GM21576 (cell line): ENCODE results near the gene SFSWAP.
"Not testable (repeated sequence)": the region's sequence is repeated elsewhere in the genome, so short reads cannot be mapped to it uniquely, and the experiment has no call there.

Source experiments
- ATAC-seq: cut with Tn5 transposase; IDR thresholded peaks from one replicate; pipeline ENCODE4 v1.9.1; 2021; ENCODE audit warnings: mild to moderate bottlenecking, moderate library complexity; ENCODE audit not compliant: unreplicated experiment

Gene SFSWAP

DNA sequence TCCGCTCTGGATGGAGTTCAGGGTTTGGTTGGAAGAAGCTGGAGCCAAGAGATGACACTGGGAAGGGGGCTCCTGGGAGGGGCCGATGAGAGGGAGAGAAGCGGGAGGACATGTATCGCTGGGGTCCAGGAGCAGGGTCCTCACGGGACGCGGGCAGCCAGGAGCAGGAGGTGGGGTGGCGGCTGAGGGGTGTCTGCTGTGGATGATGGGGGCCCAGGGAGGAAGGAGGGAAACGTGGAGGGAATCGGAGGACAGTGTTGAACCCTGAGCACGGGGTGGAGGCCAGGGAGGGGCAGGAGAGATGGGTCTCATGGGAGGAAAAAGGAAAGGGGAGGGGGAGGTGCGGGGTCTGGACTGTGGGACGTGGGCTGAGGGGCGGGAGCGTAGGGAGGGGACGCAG lies 31.7 kb upstream of the SFSWAP start:
- not testable (repeated sequence) for ATAC-seq

DNA sequence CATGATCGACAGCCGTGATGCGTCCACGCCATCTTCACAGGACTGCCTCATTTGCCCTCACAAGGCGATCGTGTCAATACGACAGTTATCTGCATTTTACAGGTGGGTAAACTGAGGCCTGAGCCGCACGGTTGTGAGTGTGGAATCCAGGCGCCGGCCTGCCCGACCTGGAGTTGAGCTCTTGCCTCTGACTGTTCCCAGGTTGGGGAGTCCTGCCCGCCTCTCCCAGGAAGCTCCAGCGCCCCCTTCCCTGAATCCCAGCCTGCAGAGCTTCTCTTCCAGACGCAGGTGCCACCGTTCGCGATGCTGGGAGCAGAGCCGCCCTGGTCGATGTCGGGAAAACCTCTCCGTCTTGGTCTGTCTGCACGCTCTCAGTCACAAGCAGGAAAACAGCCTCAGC lies 31.1 kb upstream of the SFSWAP start:
- ATAC-seq, result not testable (repeated sequence)

DNA sequence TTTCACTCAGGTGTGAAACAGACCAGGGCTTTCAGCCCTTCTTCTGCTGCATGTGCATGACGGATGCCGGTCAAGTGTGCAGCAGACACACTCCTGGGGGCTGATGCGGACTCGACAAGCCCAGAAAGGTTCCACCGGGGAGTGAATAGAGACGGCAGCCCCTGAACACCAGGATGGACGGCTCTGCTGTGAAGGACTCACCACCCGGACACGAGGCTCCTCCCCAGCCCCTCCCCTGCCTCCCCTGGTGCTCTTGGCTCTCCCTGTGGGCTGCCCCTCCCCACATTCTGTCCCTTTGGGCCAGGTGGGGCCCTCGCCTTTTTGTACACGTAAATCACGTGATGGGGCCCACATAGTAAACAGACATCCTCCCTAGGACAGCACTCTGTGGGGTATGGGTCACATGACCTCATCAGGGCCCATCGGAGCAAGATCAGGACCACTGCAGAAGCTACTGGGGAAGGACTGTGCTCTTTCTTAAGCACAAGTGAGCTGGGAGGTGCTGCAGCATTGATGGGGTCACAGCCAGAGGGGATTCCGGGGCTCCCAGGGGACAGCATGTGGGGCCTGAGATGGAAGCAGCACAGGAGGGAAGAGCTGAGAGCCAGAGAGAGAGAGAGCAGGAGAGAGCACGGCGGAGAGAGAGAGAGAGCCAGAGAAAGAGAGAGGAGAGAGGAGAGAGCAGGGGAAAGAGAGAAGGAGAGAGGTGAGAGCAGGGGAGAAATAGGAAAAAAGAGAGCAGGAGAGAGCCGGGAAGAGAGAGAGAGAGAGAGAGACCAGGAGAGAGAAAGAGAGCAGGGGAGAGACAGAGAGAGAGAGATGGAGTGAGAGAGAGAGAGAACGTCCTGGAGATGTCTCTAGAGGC lies 30.3 kb upstream of the SFSWAP start:
- not testable (repeated sequence) for ATAC-seq

DNA sequence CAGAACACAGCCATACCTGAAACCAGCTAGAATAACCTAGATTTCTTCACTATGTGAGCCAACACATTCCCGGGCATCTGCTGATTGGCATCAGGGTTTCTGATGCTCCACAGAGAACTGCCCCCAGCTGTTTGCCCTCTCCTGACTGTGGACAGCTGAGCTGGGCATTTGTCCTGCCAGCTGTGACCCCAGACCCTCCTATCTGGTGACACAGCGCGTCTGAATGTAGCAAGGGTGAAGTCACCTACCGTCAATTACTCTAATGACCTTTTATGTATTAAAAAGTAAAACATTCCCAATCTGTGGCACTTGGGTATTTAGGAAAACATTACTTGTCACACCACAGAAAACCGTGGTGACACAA lies 29.7 kb upstream of the SFSWAP start:
- ATAC-seq, result no peak

DNA sequence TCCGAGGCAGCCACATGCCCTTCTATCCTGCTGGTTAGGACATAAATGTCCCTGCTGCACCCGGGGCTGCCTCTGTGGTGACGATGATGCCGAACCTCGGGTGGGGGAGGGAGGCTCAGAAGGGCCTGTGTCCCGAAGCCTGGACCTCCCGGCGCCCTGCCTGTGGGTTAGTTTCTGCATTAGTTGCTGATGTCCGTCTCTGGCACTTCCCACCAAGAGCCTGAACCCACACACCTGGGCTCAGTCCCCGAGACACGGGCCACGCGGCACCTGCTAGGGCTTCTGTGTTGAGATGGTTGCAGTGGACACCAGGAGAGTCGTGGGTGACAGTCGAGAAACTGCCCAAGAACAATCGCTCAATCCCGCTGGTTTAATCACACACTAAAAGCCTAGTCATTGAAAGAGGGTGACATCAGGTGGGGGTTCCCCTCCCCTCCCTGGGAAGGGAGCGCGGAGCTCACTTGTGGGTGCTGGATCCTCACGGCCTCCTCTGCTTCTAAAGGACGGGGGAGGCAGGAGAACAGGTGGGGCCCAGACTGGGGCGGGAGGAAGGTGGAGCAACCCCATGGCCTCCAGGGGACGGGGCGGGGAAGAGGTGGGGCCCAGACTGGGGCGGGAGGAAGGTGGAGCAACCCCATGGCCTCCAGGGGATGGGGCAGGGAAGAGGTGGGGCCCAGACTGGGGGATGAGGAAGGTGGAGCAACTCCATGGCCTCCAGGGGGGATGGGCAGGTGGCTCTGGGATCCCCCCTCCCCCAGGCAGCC lies 29.0 kb upstream of the SFSWAP start:
- not testable (repeated sequence) for ATAC-seq

DNA sequence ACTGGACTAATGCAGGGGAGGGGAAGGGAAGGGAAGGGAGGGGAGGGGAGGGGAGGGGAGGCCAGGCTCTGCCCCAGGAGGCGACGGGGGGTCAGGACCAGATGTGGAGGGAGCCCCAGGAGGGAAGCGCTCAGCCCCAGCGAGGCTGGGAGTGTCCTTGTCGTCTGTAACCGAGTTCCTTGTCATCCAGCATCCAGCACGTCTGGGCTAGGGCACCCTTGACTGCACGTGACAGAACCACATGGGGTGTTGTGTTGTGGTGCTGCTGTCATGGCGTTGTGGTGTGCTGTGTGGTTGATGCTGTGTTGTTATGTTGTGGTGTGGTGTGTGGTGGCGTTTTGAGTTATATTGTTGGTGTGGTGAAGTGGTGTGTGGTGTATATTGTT lies 28.4 kb upstream of the SFSWAP start:
- no peak for ATAC-seq

DNA sequence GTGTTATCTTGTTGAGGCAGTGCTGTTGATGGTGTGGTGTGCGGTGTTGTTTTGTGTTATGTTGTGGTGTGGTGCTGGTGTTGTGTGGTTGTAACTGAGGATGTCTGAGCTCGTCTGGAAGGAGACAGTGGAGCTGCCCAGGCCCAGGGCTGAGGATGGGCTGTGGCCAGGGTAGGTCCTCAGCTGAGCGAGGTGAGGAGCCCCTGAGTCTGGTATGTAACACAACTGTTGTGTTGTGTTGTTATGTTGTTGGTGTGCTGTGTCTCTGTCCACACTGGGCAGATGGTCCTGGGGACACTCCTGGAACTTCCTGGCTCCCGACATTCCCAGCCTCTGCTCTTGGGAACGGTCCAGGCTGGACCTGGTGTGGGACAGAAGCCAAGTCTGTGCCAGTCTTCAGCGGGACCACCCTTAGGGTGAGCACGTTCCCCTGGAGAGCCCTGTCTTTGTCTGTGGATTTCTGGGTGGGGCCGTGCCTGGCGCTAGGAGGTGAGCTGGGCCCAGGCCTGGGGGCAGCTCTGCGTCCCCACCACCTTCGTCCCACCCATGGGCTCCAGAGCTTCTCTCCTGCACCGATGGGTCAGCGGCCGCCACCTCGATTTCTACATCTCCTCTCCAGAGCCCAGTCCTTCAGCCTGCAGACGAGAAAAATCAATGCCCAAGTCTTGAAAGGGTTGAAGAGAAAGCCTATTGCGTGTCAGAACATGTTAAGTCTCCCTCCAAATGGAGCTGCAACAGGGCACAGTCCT lies 27.4 kb upstream of the SFSWAP start:
- no peak for ATAC-seq

DNA sequence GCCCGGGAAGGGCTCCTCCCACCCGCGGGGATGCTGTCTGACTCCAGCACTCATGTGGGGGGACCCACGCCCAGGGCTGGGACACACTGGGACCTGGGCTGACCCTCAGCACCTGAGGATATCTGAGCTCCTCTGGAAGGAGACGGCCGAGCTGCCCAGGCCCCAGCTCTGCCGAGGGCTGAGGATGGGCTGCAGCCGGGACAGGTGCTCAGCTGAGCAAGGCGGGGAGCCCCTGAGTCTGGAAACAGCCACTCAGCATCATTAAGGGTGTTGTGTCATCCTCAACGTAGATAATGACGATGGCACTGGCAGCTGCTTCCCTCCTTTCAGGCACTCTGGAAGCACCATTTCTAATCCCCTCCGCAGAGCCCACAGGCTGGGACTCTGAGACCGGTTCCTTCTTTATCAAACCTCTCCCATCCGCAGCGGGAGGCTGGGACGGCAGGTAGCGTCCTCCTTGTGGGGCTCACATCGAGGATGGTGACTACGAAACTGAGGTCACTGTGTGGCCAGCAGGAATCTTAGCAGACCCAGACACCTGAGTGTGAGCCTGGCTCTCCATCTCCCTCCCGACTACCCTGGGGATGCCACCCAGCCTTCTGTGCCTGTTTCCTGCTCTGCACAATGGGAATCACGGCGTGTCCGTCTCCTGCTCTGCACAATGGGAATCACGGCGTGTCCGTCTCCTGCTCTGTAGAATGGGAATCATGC lies 26.7 kb upstream of the SFSWAP start:
- ATAC-seq, result no peak

DNA sequence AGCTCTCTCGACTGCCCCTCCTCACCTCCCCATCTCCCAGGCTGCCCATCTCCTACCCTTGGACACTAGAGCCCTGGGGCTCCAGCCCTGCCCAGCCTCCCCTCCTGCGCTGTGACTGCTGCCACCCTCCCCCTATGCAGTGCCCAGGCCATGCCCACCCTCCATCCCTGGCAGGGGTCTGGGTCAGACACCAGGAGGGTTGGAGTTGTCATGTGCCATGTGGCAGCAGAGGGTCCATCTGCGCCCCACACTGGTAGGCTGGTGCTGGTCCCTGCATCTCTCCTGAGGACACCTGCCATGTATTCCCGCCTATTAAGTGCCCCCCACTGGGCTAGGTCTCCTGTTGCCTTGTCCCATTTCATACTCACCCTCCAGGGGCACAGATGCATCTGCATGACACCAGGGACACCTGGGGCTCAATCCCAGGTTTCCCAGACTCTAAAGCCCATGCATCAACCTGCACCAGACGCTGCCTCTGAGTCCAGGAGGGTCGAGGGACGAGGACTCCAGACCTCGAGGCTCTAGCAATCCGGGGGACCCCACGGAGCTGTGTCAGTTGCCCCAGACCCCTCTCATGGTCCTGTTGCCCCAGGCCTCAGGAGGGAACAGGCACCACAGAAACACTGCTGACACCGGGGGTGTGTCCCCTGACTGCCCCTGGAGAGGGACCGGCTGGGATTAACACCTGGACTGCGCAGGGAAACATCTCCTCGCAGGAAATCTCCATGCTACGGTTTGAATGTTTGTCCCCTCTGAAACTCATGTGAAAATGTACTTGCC lies 23.4 kb upstream of the SFSWAP start:
- no peak for ATAC-seq

DNA sequence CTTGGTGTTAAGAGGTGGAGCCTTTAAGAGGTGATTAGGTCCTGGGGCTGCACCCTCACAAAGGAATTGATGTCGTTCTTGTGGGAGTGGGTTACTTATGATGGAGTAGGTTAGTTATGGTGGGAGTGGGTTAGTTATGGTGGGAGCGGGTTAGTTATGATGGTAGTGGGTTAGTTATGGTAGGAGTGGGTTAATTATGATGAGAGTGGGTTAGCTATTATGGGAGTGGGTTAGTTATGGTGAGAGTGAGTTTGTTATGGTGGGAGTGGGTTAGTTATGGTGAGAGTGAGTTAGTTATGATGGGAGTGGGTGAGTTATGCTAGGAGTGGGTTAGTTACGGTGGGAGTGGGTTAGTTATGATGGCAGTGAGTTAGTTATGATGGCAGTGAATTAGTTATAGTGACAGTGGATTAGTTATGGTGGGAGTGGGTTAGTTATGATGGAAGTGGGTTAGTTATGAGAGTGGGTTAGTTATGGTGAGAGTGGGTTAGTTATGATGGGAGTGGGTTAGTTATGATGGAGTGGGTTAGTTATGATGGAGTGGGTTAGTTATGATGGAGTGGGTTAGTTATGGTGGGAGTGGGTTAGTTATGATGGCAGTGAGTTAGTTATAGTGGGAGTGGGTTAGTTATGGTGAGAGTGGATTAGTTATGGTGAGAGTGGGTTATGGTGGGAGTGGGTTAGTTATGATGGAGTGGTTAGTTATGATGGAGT lies 22.6 kb upstream of the SFSWAP start:
- ATAC-seq, result no peak

DNA sequence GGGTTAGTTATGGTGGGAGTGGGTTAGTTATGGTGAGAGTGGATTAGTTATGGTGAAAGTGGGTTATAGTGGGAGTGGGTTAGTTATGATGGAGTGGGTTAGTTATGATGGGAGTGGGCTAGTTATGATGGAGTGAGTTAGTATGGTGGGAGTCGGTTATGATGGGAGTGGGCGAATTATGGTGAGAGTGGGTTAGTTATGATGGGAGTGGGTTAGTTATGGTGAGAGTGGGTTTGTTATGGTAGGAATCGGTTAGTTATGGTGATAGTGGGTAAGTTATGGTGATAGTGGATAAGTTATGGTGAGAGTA lies 22.1 kb upstream of the SFSWAP start:
- no peak for ATAC-seq

DNA sequence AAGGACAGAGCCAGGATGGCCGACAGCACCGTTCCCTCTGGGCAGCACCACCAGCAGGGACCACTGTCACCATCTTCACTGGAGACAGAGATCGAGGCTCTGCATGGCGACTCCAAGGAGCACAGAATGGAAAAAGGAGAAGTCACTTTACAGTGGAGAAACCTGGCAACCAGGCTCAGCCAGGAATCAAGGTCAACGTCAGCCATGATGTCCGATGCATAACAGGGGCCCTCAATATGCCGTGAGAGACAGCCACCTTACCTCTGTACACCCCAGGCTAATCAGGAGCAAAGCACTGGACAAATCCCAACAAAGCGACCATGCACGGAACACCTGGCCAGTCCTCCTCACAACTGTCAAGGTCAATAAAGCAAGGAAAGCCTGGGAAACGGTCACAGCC lies 20.6 kb upstream of the SFSWAP start:
- no peak for ATAC-seq

DNA sequence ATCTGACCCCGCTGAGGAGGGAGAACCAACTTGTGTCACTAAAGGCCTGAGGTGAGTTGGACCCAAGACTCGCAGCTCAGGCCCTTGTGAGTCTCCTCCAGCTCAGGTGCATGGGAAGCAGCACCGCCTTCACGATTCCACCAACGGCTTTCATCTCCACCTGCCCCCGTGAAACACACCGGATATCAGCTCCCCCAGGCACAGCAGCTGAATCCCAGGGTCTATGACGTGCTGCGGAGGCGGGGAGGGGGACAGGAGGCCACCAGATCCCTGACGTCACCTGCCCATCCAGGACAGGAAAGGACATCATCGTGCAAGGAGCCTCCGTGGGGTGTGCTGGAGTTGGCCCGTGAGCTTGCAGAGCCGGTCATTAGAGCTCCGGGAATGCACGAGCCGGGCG lies 18.5 kb upstream of the SFSWAP start:
- ATAC-seq, result no peak

DNA sequence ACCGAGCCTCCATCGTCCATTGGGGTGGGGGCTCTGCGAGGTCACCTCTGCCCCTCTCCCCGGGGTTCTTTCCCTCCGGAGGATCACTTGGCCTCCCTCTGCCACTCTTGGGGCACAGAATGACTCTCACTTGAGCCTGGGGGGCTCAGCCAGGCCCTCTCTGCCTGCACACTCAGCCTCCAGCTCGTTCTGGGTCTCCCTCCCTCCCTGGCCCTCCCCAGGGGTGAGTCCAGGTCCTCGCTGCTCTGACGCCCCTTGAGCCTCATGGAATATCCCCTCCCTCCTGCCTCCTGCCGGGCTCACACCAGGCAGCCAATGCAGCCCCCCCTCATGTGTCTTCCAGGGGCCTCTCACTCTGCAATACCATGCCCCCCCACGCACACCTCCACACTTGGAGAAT lies 17.7 kb upstream of the SFSWAP start:
- no peak for ATAC-seq

DNA sequence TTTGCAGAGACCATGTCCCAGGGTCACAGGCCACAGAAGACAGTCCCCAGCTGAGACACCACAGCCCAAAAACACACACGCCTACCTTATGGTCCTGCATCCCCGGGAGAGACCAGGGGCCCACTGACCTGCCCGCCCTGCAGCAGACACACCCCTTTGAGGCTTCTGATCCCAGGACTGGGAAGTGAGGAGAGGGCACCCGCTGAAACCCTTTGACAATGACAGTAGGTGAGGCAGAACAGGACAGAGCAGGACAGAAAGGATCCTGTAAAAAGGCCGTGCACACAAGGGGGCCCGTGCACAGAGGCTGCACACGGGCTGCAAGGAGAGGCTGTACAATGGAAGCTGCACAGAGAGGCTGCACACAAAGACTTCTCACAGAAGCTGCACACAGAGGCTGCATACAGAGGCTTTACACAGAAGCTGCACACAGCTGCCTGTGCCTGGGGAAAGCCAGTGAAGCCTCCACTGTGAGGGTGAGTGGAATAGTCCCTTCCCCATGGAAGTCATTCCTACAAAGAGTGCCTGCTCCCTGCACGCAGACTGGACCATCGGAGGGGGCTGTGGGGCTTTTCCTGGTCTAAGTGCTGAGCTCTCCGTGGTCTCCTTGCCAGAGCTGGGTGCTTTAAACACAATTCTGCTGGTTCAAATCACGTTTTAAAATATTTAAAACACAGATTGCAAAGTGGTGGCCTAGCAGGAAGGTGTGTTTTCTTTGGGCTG lies 16.6 kb upstream of the SFSWAP start:
- no peak for ATAC-seq

DNA sequence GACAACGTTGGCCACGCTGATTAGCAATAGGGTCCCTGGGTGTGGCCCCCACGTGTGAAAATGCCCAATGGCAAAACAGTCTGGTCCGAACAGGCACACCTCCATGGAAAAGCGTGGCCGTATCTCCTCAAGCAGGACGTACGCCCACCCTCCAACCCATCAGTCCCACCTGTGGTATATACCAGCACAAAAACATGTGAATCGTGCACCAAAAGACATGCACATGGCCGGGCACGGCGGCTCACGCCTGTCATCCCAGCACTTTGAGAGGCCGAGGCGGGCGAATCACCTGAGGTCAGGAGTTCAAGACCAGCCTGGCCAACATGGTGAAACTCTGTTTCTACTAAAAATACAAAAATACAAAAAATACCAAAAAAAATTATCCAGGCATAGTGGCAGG lies 14.9 kb upstream of the SFSWAP start:
- ATAC-seq, result no peak

DNA sequence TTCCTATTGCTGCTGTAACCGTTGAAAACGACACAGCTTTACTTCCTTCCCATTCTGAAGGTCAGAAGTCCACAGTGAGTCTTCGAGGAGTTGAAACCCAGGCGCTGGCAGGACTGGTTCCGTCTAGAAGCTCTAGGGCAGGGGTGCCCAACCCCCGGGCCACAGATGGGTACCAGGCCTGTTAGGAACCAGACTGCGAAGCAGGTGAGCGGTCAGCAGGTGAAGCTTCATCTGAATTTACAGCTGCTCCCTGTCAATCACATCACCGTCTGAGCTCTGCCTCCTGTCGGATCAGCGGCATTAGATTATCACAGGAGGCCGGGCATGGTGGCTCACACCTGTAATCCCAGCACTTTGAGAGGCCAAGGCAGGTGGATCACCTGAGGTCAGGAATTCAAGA lies 12.6 kb upstream of the SFSWAP start:
- ATAC-seq, result no peak

DNA sequence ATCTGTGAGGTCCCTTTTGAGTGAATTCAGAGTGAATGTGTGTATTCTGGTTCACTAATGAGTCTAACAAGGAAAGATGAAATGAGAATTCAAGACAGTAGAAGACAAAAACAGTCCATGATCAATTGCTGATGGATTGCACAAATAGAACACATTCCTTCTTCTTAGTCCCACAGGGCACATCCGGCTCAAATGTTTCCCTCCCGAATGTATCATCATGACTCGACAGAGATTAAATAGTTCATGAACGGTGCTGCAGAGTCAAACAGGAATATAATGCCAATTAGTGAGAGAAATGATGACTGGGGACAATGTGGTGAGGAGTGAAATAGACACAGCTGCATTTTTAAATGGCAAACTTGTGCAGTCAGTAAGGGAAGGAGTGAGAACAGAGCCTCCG lies 11.5 kb upstream of the SFSWAP start:
- no peak for ATAC-seq

DNA sequence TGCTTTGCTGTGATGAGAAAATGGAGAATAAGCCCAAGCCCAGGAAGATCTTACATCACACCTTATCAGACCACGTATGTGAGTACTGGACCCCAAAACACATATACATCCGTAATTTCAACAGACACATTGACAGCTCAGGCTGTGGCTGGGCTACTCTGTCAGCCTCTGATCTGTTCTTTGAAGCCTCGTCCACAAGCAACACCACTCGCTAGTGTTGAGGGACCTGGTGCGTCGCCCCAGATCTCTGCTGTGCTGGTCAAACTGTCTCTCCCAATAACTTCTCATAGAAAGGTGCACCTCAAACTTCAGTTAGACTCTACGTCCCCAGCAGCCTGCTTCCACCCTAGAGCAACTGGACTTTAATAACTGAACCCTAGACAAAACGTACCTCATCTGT lies 10.6 kb upstream of the SFSWAP start:
- ATAC-seq, result no peak
